Right renal cortex interstitium (tissue), 3 donors: Measurements from ENCODE around the gene PGK1. TPM values are rescaled to one million over a fixed set of nuclear protein-coding genes. Genes with fewer than 3 reads are reported as not detected.
A peak's percentile ranks its signal among the peaks of the same experiment; 100 is the strongest.

Source experiments
- DNase-seq, 3 donors: peaks; one replicate each; pipeline ENCODE4 v3.0.0-alpha.2; 2013; ENCODE audit warnings: low read depth in 3 of 3, low spot score in 2 of 3
- polyA plus RNA-seq, 3 donors: library from polyadenylated mRNA; unstranded; fragments of 120-200 nt; gene quantifications; one replicate each; pipeline ENCODE4 v1.2.1, GENCODE V29; 2013; ENCODE audit not compliant: insufficient read length in 3 of 3

The PGK1 gene
- polyA plus RNA-seq, 3 donors, result 415 to 447 (median 421) TPM

GRCh38 chrX:78165425-78165824 is 61.4 kb downstream of the PGK1 start:
- DNase-seq, result peak in 1 of 3 donors; percentile 4

- DNase-seq, result no peak
Observed at GRCh38 chrX:78168065-78168464, 64.0 kb downstream of the PGK1 start.

Other genes with a start within 250 kb of the PGK1 start
- 10 to 100 TPM; 95.2 to 97.5 (median 95.4) TPM for gene MAGT1, start 208.8 kb upstream of the PGK1 start, polyA plus RNA-seq
- gene COX7B, start 204.8 kb upstream of the PGK1 start, polyA plus RNA-seq, result 100 to 1,000 TPM; 417 to 469 (median 440) TPM
- 10 to 100 TPM; 15.6 to 17.3 (median 16.1) TPM for gene ATP7A, start 193.6 kb upstream of the PGK1 start, polyA plus RNA-seq
- under 1 TPM in 1 of 3 donors, not detected in 2; 0.24 TPM for gene PGAM4, start 134.6 kb upstream of the PGK1 start, polyA plus RNA-seq
- gene TAF9B, start 35.4 kb downstream of the PGK1 start, polyA plus RNA-seq, result 10 to 100 TPM; 51.1 to 58.6 (median 55.1) TPM
- gene CYSLTR1, start 223.4 kb downstream of the PGK1 start, polyA plus RNA-seq, result 1 to 10 TPM; 2.4 to 2.9 (median 2.5) TPM